Activated naive CD4-positive, alpha-beta T cell treated with anti-CD3 and anti-CD28 coated beads, Interleukin-2, amount 10 ng/mL, durations not matched to agents 7 days and 5 days (primary cell): ENCODE data around the gene UBE2K.
"Not testable (repeated sequence)": the region's sequence is repeated elsewhere in the genome, so short reads cannot be mapped to it uniquely, and the experiment has no call there.

Experiments used
- CTCF ChIA-PET: fragments of 350-600 bp; sonication (Branson Sonifier 250); formaldehyde crosslinking; loops from one replicate; lab custom pipeline; 2021; ENCODE audit warnings: antibody characterized with exemption; lab: Charles Lee
- DNase-seq: peaks from one replicate; pipeline ENCODE4 v3.0.0-alpha.2; 2020
- H3K27ac Mint-ChIP-seq: one replicate; pipeline ENCODE4 v1.8.0; 2021; ENCODE audit warnings: mild to moderate bottlenecking, moderate library complexity, mixed read lengths
- H3K27me3 Mint-ChIP-seq: one replicate; pipeline ENCODE4 v1.8.0; 2021; ENCODE audit warnings: mild to moderate bottlenecking, mixed read lengths
- H3K36me3 Mint-ChIP-seq: one replicate; pipeline ENCODE4 v1.8.0; 2021; ENCODE audit warnings: mixed read lengths
- H3K4me1 Mint-ChIP-seq: one replicate; pipeline ENCODE4 v1.8.0; 2021; ENCODE audit warnings: mixed read lengths
- H3K4me3 Mint-ChIP-seq: one replicate; pipeline ENCODE4 v1.8.0; 2021; ENCODE audit warnings: mild to moderate bottlenecking, moderate library complexity, mixed read lengths
- H3K9me3 Mint-ChIP-seq: one replicate; pipeline ENCODE4 v1.8.0; 2021; ENCODE audit warnings: mixed read lengths

UBE2K gene

GRCh38 chr4:39721788-39722187, 23.9 kb downstream of the UBE2K start:
- no peak for DNase-seq
- Mint-ChIP-seq H3K4me3 (no peak overlapping the region), H3K27me3 (no peaks in the 10 kb centered on the region), H3K4me1 (peaks cover 33% of the 10 kb centered on the region), H3K27ac (no peak overlapping the region), H3K36me3 (peaks cover 25% of the 10 kb centered on the region), H3K9me3 (no peaks in the 10 kb centered on the region)
- CTCF ChIA-PET: no interaction called here

GRCh38 chr4:39729557-39729956, 31.6 kb downstream of the UBE2K start:
- CTCF ChIA-PET: no interaction called here
- DNase-seq: no peak
- H3K27me3 Mint-ChIP-seq: no peaks in the 10 kb centered on the region
- peaks cover 16% of the 10 kb centered on the region for H3K36me3 Mint-ChIP-seq
- H3K9me3 Mint-ChIP-seq: no peaks in the 10 kb centered on the region
- peaks cover 11% of the 10 kb centered on the region for H3K4me1 Mint-ChIP-seq
- no peak overlapping the region for H3K4me3 Mint-ChIP-seq
- peak overlapping the region; percentile 26 for H3K27ac Mint-ChIP-seq

GRCh38 chr4:39730072-39730471, 32.1 kb downstream of the UBE2K start:
- peaks cover 8% of the 10 kb centered on the region for H3K4me1 Mint-ChIP-seq
- CTCF ChIA-PET: no interaction called here
- H3K4me3 Mint-ChIP-seq: no peak overlapping the region
- H3K9me3 Mint-ChIP-seq: no peaks in the 10 kb centered on the region
- no peak overlapping the region for H3K27ac Mint-ChIP-seq
- DNase-seq: no peak
- peaks cover 16% of the 10 kb centered on the region for H3K36me3 Mint-ChIP-seq
- H3K27me3 Mint-ChIP-seq: no peaks in the 10 kb centered on the region

GRCh38 chr4:39731908-39732307, 34.0 kb downstream of the UBE2K start:
- Mint-ChIP-seq H3K4me3 (no peak overlapping the region), H3K4me1 (peaks cover 6% of the 10 kb centered on the region), H3K27ac (no peak overlapping the region), H3K36me3 (peaks cover 12% of the 10 kb centered on the region), H3K9me3 (no peaks in the 10 kb centered on the region), H3K27me3 (no peaks in the 10 kb centered on the region)
- CTCF ChIA-PET: no interaction called here
- no peak for DNase-seq

- no peak overlapping the region for H3K4me3 Mint-ChIP-seq
- no peak overlapping the region for H3K27ac Mint-ChIP-seq
- CTCF ChIA-PET: no interaction called here
- H3K9me3 Mint-ChIP-seq: no peaks in the 10 kb centered on the region
- H3K36me3 Mint-ChIP-seq: peaks cover 13% of the 10 kb centered on the region
- no peak for DNase-seq
- peaks cover 6% of the 10 kb centered on the region for H3K4me1 Mint-ChIP-seq
- no peaks in the 10 kb centered on the region for H3K27me3 Mint-ChIP-seq
These were observed 34.8 kb downstream of the UBE2K start for GRCh38 chr4:39732728-39733127.

GRCh38 chr4:39739591-39739990, 41.7 kb downstream of the UBE2K start:
- H3K36me3 Mint-ChIP-seq, CTCF ChIA-PET, H3K27ac Mint-ChIP-seq, H3K9me3 Mint-ChIP-seq, H3K4me3 Mint-ChIP-seq, H3K4me1 Mint-ChIP-seq, H3K27me3 Mint-ChIP-seq, DNase-seq: not testable (repeated sequence)

GRCh38 chr4:39741401-39741800, 43.5 kb downstream of the UBE2K start:
- Mint-ChIP-seq H3K27me3 (no peaks in the 10 kb centered on the region), H3K4me3 (no peak overlapping the region), H3K9me3 (no peaks in the 10 kb centered on the region), H3K36me3 (peaks cover 10% of the 10 kb centered on the region), H3K27ac (no peak overlapping the region), H3K4me1 (no peaks in the 10 kb centered on the region)
- CTCF ChIA-PET: no interaction called here
- no peak for DNase-seq

- Mint-ChIP-seq H3K4me1 (no peaks in the 10 kb centered on the region), H3K27ac (no peak overlapping the region), H3K4me3 (no peak overlapping the region), H3K9me3 (no peaks in the 10 kb centered on the region), H3K36me3 (peaks cover 26% of the 10 kb centered on the region), H3K27me3 (no peaks in the 10 kb centered on the region)
- CTCF ChIA-PET: no interaction called here
- no peak for DNase-seq
These were observed 48.0 kb downstream of the UBE2K start for GRCh38 chr4:39745920-39746319.

- DNase-seq: no peak
- Mint-ChIP-seq H3K4me3 (no peak overlapping the region), H3K27ac (no peak overlapping the region), H3K9me3 (no peaks in the 10 kb centered on the region), H3K4me1 (peaks cover 12% of the 10 kb centered on the region), H3K27me3 (no peaks in the 10 kb centered on the region), H3K36me3 (peaks cover 37% of the 10 kb centered on the region)
- CTCF ChIA-PET: no interaction called here
These were observed 52.3 kb downstream of the UBE2K start for GRCh38 chr4:39750216-39750615.

GRCh38 chr4:39754309-39754708, 56.4 kb downstream of the UBE2K start:
- no peaks in the 10 kb centered on the region for H3K9me3 Mint-ChIP-seq
- no peaks in the 10 kb centered on the region for H3K27me3 Mint-ChIP-seq
- H3K4me3 Mint-ChIP-seq: no peak overlapping the region
- no peak overlapping the region for H3K27ac Mint-ChIP-seq
- H3K4me1 Mint-ChIP-seq: peaks cover 12% of the 10 kb centered on the region
- CTCF ChIA-PET: no interaction called here
- DNase-seq: no peak
- H3K36me3 Mint-ChIP-seq: peaks cover 39% of the 10 kb centered on the region

GRCh38 chr4:39756159-39756558, 58.2 kb downstream of the UBE2K start:
- Mint-ChIP-seq H3K27me3 (no peaks in the 10 kb centered on the region), H3K27ac (no peak overlapping the region)
- CTCF ChIA-PET: no interaction called here

GRCh38 chr4:39758176-39758575, 60.2 kb downstream of the UBE2K start:
- Mint-ChIP-seq H3K4me1 (peaks cover 4% of the 10 kb centered on the region), H3K27ac (no peak overlapping the region), H3K36me3 (peaks cover 42% of the 10 kb centered on the region), H3K27me3 (no peaks in the 10 kb centered on the region), H3K4me3 (no peak overlapping the region), H3K9me3 (no peaks in the 10 kb centered on the region)
- no peak for DNase-seq
- CTCF ChIA-PET: no interaction called here

More at GRCh38 chr4:39756159-39756558, 58.2 kb downstream of the UBE2K start:
- Mint-ChIP-seq H3K36me3 (peaks cover 40% of the 10 kb centered on the region), H3K4me3 (no peak overlapping the region), H3K9me3 (no peaks in the 10 kb centered on the region), H3K4me1 (peaks cover 12% of the 10 kb centered on the region)
- no peak for DNase-seq

GRCh38 chr4:39759569-39759968, 61.6 kb downstream of the UBE2K start:
- peaks cover 44% of the 10 kb centered on the region for H3K36me3 Mint-ChIP-seq
- H3K9me3 Mint-ChIP-seq: no peaks in the 10 kb centered on the region
- no peaks in the 10 kb centered on the region for H3K27me3 Mint-ChIP-seq
- CTCF ChIA-PET: no interaction called here
- H3K4me1 Mint-ChIP-seq: no peaks in the 10 kb centered on the region
- no peak overlapping the region for H3K27ac Mint-ChIP-seq
- DNase-seq: no peak
- H3K4me3 Mint-ChIP-seq: no peak overlapping the region

- no peak overlapping the region for H3K4me3 Mint-ChIP-seq
- H3K9me3 Mint-ChIP-seq: no peaks in the 10 kb centered on the region
- DNase-seq: no peak
- CTCF ChIA-PET: no interaction called here
- H3K27me3 Mint-ChIP-seq: no peaks in the 10 kb centered on the region
- H3K4me1 Mint-ChIP-seq: no peaks in the 10 kb centered on the region
- H3K36me3 Mint-ChIP-seq: peaks cover 38% of the 10 kb centered on the region
- H3K27ac Mint-ChIP-seq: no peak overlapping the region
These were observed 63.2 kb downstream of the UBE2K start for GRCh38 chr4:39761005-39761667.

- CTCF ChIA-PET: no interaction called here
- Mint-ChIP-seq H3K36me3 (peaks cover 30% of the 10 kb centered on the region), H3K9me3 (no peaks in the 10 kb centered on the region), H3K27ac (peak overlapping the region; percentile 37), H3K27me3 (no peaks in the 10 kb centered on the region), H3K4me3 (no peak overlapping the region), H3K4me1 (no peaks in the 10 kb centered on the region)
- no peak for DNase-seq
These were observed 66.0 kb downstream of the UBE2K start for GRCh38 chr4:39763714-39764572.
